ENCODE measurements around the gene NEBL.

- TF ChIP-seq EZH2 (IDR thresholded peaks at IDR 0.05; ENCODE audit: borderline replicate concordance) (no peak), CTCF (IDR thresholded peaks at IDR 0.05; ENCODE audit: poor library complexity) (no peak), EZH2phosphoT487 (IDR thresholded peaks at IDR 0.05; ENCODE audit: low read depth, severe bottlenecking, unreplicated experiment) (no peak)
These were observed 11.3 kb upstream of the NEBL start for GRCh38 chr10:20908391-20908790.
